Activated CD8-positive, alpha-beta memory T cell treated with anti-CD3 and anti-CD28 coated beads, Interleukin-2, amount 10 ng/mL, durations not matched to agents 7 days and 5 days (primary cell): ENCODE measurements around the gene PDGFRA. TPM values are rescaled to one million over a fixed set of nuclear protein-coding genes. Genes with fewer than 3 reads are reported as not detected.

ENCODE experiments used
- ATAC-seq: fragments of 150-1000 bp; cut with Tn5 transposase; one replicate; pipeline ENCODE4 v1.10.0; 2021; ENCODE audit warnings: moderate library complexity
- CTCF ChIA-PET: fragments of 350-600 bp; sonication (Branson Sonifier 250); formaldehyde crosslinking; loops from one replicate; lab custom pipeline; 2021; ENCODE audit warnings: antibody characterized with exemption; lab: Charles Lee
- DNase-seq: peaks from one replicate; pipeline ENCODE4 v3.0.0-alpha.2; 2020
- H3K27ac Mint-ChIP-seq: one replicate; pipeline ENCODE4 v1.8.0; 2021; ENCODE audit warnings: mild to moderate bottlenecking, mixed read lengths
- H3K27me3 Mint-ChIP-seq: one replicate; pipeline ENCODE4 v1.8.0; 2021; ENCODE audit warnings: mixed read lengths
- H3K36me3 Mint-ChIP-seq: one replicate; pipeline ENCODE4 v1.8.0; 2021; ENCODE audit warnings: mild to moderate bottlenecking, mixed read lengths
- H3K4me1 Mint-ChIP-seq: one replicate; pipeline ENCODE4 v1.8.0; 2021; ENCODE audit warnings: mixed read lengths
- H3K4me3 Mint-ChIP-seq: one replicate; pipeline ENCODE4 v1.8.0; 2021; ENCODE audit warnings: mild to moderate bottlenecking, moderate library complexity, mixed read lengths
- H3K9me3 Mint-ChIP-seq: one replicate; pipeline ENCODE4 v1.8.0; 2022; ENCODE audit warnings: low read depth, mixed read lengths
- total RNA-seq, 2 experiments: library from RNA; stranded (reverse); gene quantifications; one replicate each; pipeline ENCODE4 v1.2.3, GENCODE V29; 2021

PDGFRA gene
- not detected for total RNA-seq

- CTCF ChIA-PET, result interaction anchor here (1.5 kb wide), 1 partner anchor 301 kb away, joined by 3 read pairs; no protein-coding TSS in a partner anchor
- H3K27ac Mint-ChIP-seq, result peak within 1 kb of the TSS; percentile 61
- ATAC-seq, result no peak
- H3K36me3 Mint-ChIP-seq, result no peaks in the 10 kb centered on the region
- H3K9me3 Mint-ChIP-seq, result no peaks in the 10 kb centered on the region
- DNase-seq, result no peak
- H3K4me1 Mint-ChIP-seq, result peaks cover 33% of the 10 kb centered on the region
- H3K4me3 Mint-ChIP-seq, result peak within 1 kb of the TSS; percentile 27
- H3K27me3 Mint-ChIP-seq, result peaks cover 88% of the 10 kb centered on the region
Measured at GRCh38 chr4:54228961-54229501, at the start of gene PDGFRA. TSS of gene PDGFRA (plus strand) at chr4:54229293. CDS start at chr4:54258769, 29,476 bp downstream.

- CTCF ChIA-PET, result no interaction called here
- no peak overlapping the region for H3K27ac Mint-ChIP-seq
- H3K4me1 Mint-ChIP-seq, result no peaks in the 10 kb centered on the region
- no peaks in the 10 kb centered on the region for H3K36me3 Mint-ChIP-seq
- H3K4me3 Mint-ChIP-seq, result no peak overlapping the region
- H3K27me3 Mint-ChIP-seq, result no peaks in the 10 kb centered on the region
- ATAC-seq, result no peak
- no peaks in the 10 kb centered on the region for H3K9me3 Mint-ChIP-seq
- no peak for DNase-seq
Measured at GRCh38 chr4:54184581-54184980, 44.5 kb upstream of the PDGFRA start.

- Mint-ChIP-seq H3K4me1 (no peaks in the 10 kb centered on the region), H3K27me3 (no peaks in the 10 kb centered on the region), H3K4me3 (no peak overlapping the region), H3K27ac (no peak overlapping the region), H3K36me3 (no peaks in the 10 kb centered on the region), H3K9me3 (no peaks in the 10 kb centered on the region)
- no peak for ATAC-seq
- no peak for DNase-seq
- CTCF ChIA-PET, result no interaction called here
Measured at GRCh38 chr4:54185044-54185780, 43.9 kb upstream of the PDGFRA start.

- peaks cover 3% of the 10 kb centered on the region for H3K27me3 Mint-ChIP-seq
- DNase-seq, result no peak
- no peak overlapping the region for H3K27ac Mint-ChIP-seq
- ATAC-seq, result no peak
- no peaks in the 10 kb centered on the region for H3K4me1 Mint-ChIP-seq
- no peaks in the 10 kb centered on the region for H3K36me3 Mint-ChIP-seq
- H3K4me3 Mint-ChIP-seq, result no peak overlapping the region
- no peaks in the 10 kb centered on the region for H3K9me3 Mint-ChIP-seq
- CTCF ChIA-PET, result no interaction called here
Measured at GRCh38 chr4:54185866-54186265, 43.2 kb upstream of the PDGFRA start.

GRCh38 chr4:54186371-54186770, 42.7 kb upstream of the PDGFRA start:
- Mint-ChIP-seq H3K27me3 (peaks cover 3% of the 10 kb centered on the region), H3K9me3 (no peaks in the 10 kb centered on the region)
- ATAC-seq, result no peak

GRCh38 chr4:54187148-54187547, 41.9 kb upstream of the PDGFRA start:
- Mint-ChIP-seq H3K4me3 (no peak overlapping the region), H3K27me3 (peaks cover 3% of the 10 kb centered on the region), H3K36me3 (no peaks in the 10 kb centered on the region), H3K9me3 (no peaks in the 10 kb centered on the region), H3K27ac (no peak overlapping the region), H3K4me1 (no peaks in the 10 kb centered on the region)
- ATAC-seq, result no peak
- CTCF ChIA-PET, result no interaction called here
- no peak for DNase-seq

More at GRCh38 chr4:54186371-54186770, 42.7 kb upstream of the PDGFRA start:
- H3K27ac Mint-ChIP-seq, result no peak overlapping the region
- H3K4me3 Mint-ChIP-seq, result no peak overlapping the region
- DNase-seq, result no peak
- no peaks in the 10 kb centered on the region for H3K36me3 Mint-ChIP-seq
- no peaks in the 10 kb centered on the region for H3K4me1 Mint-ChIP-seq
- CTCF ChIA-PET, result no interaction called here

GRCh38 chr4:54189140-54189539, 40.0 kb upstream of the PDGFRA start:
- H3K27ac Mint-ChIP-seq, result no peak overlapping the region
- no peaks in the 10 kb centered on the region for H3K4me1 Mint-ChIP-seq
- no peaks in the 10 kb centered on the region for H3K9me3 Mint-ChIP-seq
- DNase-seq, result no peak
- H3K27me3 Mint-ChIP-seq, result peaks cover 3% of the 10 kb centered on the region
- ATAC-seq, result no peak
- H3K4me3 Mint-ChIP-seq, result no peak overlapping the region
- no peaks in the 10 kb centered on the region for H3K36me3 Mint-ChIP-seq
- CTCF ChIA-PET, result no interaction called here

- CTCF ChIA-PET, result no interaction called here
- no peak for DNase-seq
- no peak for ATAC-seq
- Mint-ChIP-seq H3K27me3 (peaks cover 5% of the 10 kb centered on the region), H3K27ac (no peak overlapping the region), H3K4me1 (no peaks in the 10 kb centered on the region), H3K4me3 (no peak overlapping the region), H3K9me3 (no peaks in the 10 kb centered on the region), H3K36me3 (no peaks in the 10 kb centered on the region)
Measured at GRCh38 chr4:54192811-54193210, 36.3 kb upstream of the PDGFRA start.

- H3K36me3 Mint-ChIP-seq, result no peaks in the 10 kb centered on the region
- H3K4me3 Mint-ChIP-seq, result no peak overlapping the region
- no peaks in the 10 kb centered on the region for H3K4me1 Mint-ChIP-seq
- ATAC-seq (no peak), DNase-seq (no peak)
- CTCF ChIA-PET, result no interaction called here
- no peaks in the 10 kb centered on the region for H3K9me3 Mint-ChIP-seq
- H3K27me3 Mint-ChIP-seq, result peaks cover 2% of the 10 kb centered on the region
- H3K27ac Mint-ChIP-seq, result no peak overlapping the region
Measured at GRCh38 chr4:54197926-54198325, 31.2 kb upstream of the PDGFRA start.

- ATAC-seq, result no peak
- Mint-ChIP-seq H3K4me1 (no peaks in the 10 kb centered on the region), H3K4me3 (no peak overlapping the region), H3K27ac (no peak overlapping the region), H3K36me3 (no peaks in the 10 kb centered on the region), H3K9me3 (no peaks in the 10 kb centered on the region), H3K27me3 (peaks cover 2% of the 10 kb centered on the region)
- DNase-seq, result no peak
- CTCF ChIA-PET, result no interaction called here
Measured at GRCh38 chr4:54199919-54200318, 29.2 kb upstream of the PDGFRA start.

GRCh38 chr4:54209617-54210016, 19.5 kb upstream of the PDGFRA start:
- Mint-ChIP-seq H3K4me3 (no peak overlapping the region), H3K9me3 (no peaks in the 10 kb centered on the region), H3K36me3 (no peaks in the 10 kb centered on the region), H3K27ac (no peak overlapping the region), H3K4me1 (no peaks in the 10 kb centered on the region), H3K27me3 (peaks cover 6% of the 10 kb centered on the region)
- DNase-seq (no peak), ATAC-seq (no peak)
- CTCF ChIA-PET, result interaction anchor here (0.7 kb wide), 1 partner anchor 9 kb away, joined by 3 read pairs; no protein-coding TSS in a partner anchor

- no peak overlapping the region for H3K4me3 Mint-ChIP-seq
- DNase-seq (no peak), ATAC-seq (no peak)
- H3K36me3 Mint-ChIP-seq, result no peaks in the 10 kb centered on the region
- H3K27me3 Mint-ChIP-seq, result peaks cover 16% of the 10 kb centered on the region
- CTCF ChIA-PET, result interaction anchor here (1.5 to 2.1 kb wide), 2 partner anchors 21 to 304 kb away, joined by 6 to 8 read pairs; no protein-coding TSS in a partner anchor
- no peak overlapping the region for H3K27ac Mint-ChIP-seq
- H3K4me1 Mint-ChIP-seq, result peaks cover 4% of the 10 kb centered on the region
- no peaks in the 10 kb centered on the region for H3K9me3 Mint-ChIP-seq
Measured at GRCh38 chr4:54213001-54213400, 16.1 kb upstream of the PDGFRA start.

- DNase-seq, result no peak
- peaks cover 22% of the 10 kb centered on the region for H3K27me3 Mint-ChIP-seq
- H3K27ac Mint-ChIP-seq, result no peak overlapping the region
- ATAC-seq, result no peak
- peaks cover 4% of the 10 kb centered on the region for H3K4me1 Mint-ChIP-seq
- no peak overlapping the region for H3K4me3 Mint-ChIP-seq
- no peaks in the 10 kb centered on the region for H3K36me3 Mint-ChIP-seq
- CTCF ChIA-PET, result interaction anchor here (0.6 to 2.1 kb wide), 3 partner anchors 20 to 305 kb away, joined by 6 to 8 read pairs (median 6); no protein-coding TSS in a partner anchor
- no peaks in the 10 kb centered on the region for H3K9me3 Mint-ChIP-seq
Measured at GRCh38 chr4:54213761-54214160, 15.3 kb upstream of the PDGFRA start.
